Lower leg skin (tissue), 3 donors: ENCODE measurements around the gene TUBB6.

Source experiments
- CTCF ChIP-seq, 3 donors: fragments of 450-650 bp; IDR thresholded peaks; one replicate each; pipeline ENCODE4 v1.5.1; 2016; ENCODE audit warnings: antibody characterized with exemption in 3 of 3, mild to moderate bottlenecking in 3 of 3, moderate library complexity in 2 of 3
- POLR2A ChIP-seq, 2 donors: fragments of 450-650 bp; IDR thresholded peaks; one replicate each; pipeline ENCODE4 v1.6.1; 2016 to 2017; ENCODE audit warnings: antibody characterized with exemption in 2 of 2, mild to moderate bottlenecking in 1 of 2, moderate library complexity in 1 of 2

- TF ChIP-seq CTCF (IDR thresholded peaks at IDR 0.05) (no peak), POLR2A (IDR thresholded peaks at IDR 0.05) (no peak)
These were observed 20.2 kb upstream of the TUBB6 start for GRCh38 chr18:12287684-12288402.
